Right lobe of liver (tissue), 6 donors: Measurements from ENCODE around the gene CXCL17. TPM values are rescaled to one million over a fixed set of nuclear protein-coding genes. Genes with fewer than 3 reads are reported as not detected.

Experiments
- ATAC-seq, 4 donors: fragments of 200-7000 bp; cut with Tn5 transposase; one replicate each; pipeline ENCODE4 v1.9.1; 2020; ENCODE audit warnings: mild to moderate bottlenecking in 4 of 4, moderate library complexity in 4 of 4
- DNase-seq, 3 donors: peaks; one replicate each; pipeline ENCODE4 v3.0.0-alpha.2; 2020
- H3K27ac ChIP-seq, 3 donors: fragments of 200-600 bp; one replicate each; pipeline ENCODE4 v1.8.0; 2022
- H3K27me3 ChIP-seq, 2 donors: fragments of 200-600 bp; one replicate each; pipeline ENCODE4 v1.8.0; 2022
- H3K36me3 ChIP-seq, 4 donors: fragments of 200-600 bp; sonication (generic) in 1 of 4; one replicate each; pipeline versions ENCODE4 v1.5.1 to v1.8.0; 2017 to 2022; ENCODE audit warnings: control low read depth in 1 of 4
- H3K4me1 ChIP-seq, 4 donors: fragments of 200-600 bp; sonication (generic) in 1 of 4; one replicate each; pipeline versions ENCODE4 v1.5.1 to v1.8.0; 2017 to 2022; ENCODE audit warnings: control low read depth in 1 of 4
- H3K4me3 ChIP-seq, 3 donors: fragments of 200-600 bp; one replicate each; pipeline ENCODE4 v1.8.0; 2022
- H3K9me3 ChIP-seq, 4 donors: fragments of 200-600 bp; sonication (generic) in 1 of 4; one replicate each; pipeline versions ENCODE4 v1.5.1 to v1.8.0; 2017 to 2022; ENCODE audit warnings: control low read depth in 1 of 4
- CTCF ChIP-seq, 4 donors: fragments of 200-600 bp in 3 of 4; fragments of 450-650 bp in 1 of 4; IDR thresholded peaks; one replicate each; pipeline versions ENCODE4 v1.5.1 to v1.8.0; 2016 to 2022; ENCODE audit warnings: antibody characterized with exemption in 4 of 4, mild to moderate bottlenecking in 2 of 4
- POLR2A ChIP-seq: fragments of 450-650 bp; IDR thresholded peaks from one replicate; pipeline ENCODE4 v1.6.1; 2017; ENCODE audit warnings: antibody characterized with exemption, mild to moderate bottlenecking
- WGBS: methylation state at CpG from one replicate; pipeline ENCODE4 v1.1.6; 2018; ENCODE audit warnings: low coverage, low lambda C conversion rate; ENCODE audit not compliant: insufficient coverage; ENCODE audit errors: missing lambda C conversion rate; 5-methylcytosine and 5-hydroxymethylcytosine counted together
- intact Hi-C, 2 donors: fragments of 100-400 bp; cut with DNase I; formaldehyde crosslinking; loops; one replicate each; pipeline versions ENCODE4 v1.11.2 to v1.14.1; 2022
- total RNA-seq, 6 experiments: library from RNA; depleted of rRNA in 2 of 6; stranded (reverse); fragments of >200 nt in 2 of 6; fragmentation: NEBNext Ultra II Directional in 3 of 6; extraction: Animal tissue kit (Norgen Biotek cat#: 25700) in 3 of 6; gene quantifications; one replicate each; pipeline versions ENCODE4 v1.1.0 to v1.2.4, GENCODE V29; 2016 to 2023
- donor health status: DM: no; HTN: yes; CAD: no.
- donor health status: DM: no; HTN: no; CAD: no.
- donor health status: DM: no; HTN: no; CAD: no.
- donor health status: DM: no; HTN: yes; CAD: no.
- donor health status: DM: no; HTN: yes; CAD: no.

CXCL17 gene
- total RNA-seq, 6 experiments from 2014 or later = 0.29 TPM; not detected in 5

GRCh38 chr19:42412661-42413076, 30.1 kb downstream of the CXCL17 start:
- ATAC-seq (no peak), DNase-seq (no peak)
- TF ChIP-seq POLR2A (no peak), CTCF (IDR thresholded peaks at IDR 0.05) (no peak)
- H3K4me1 ChIP-seq = peaks cover 0 to 12% (median 6%) of the 10 kb centered on the region in 4 donors
- H3K27ac ChIP-seq = no peak overlapping the region
- H3K36me3 ChIP-seq = no peaks in the 10 kb centered on the region
- H3K9me3 ChIP-seq = no peaks in the 10 kb centered on the region
- no peak overlapping the region for H3K4me3 ChIP-seq
- no CpG with 5 or more reads among the region's 4 CpGs for WGBS
- intact Hi-C loops = no loop called here
- no peaks in the 10 kb centered on the region for H3K27me3 ChIP-seq

GRCh38 chr19:42412227-42412626, 30.5 kb downstream of the CXCL17 start:
- no peak for DNase-seq
- Histone ChIP-seq H3K9me3 (no peaks in the 10 kb centered on the region), H3K27me3 (no peaks in the 10 kb centered on the region), H3K4me1 (peaks cover 0 to 12% (median 6%) of the 10 kb centered on the region in 4 donors), H3K4me3 (no peak overlapping the region), H3K36me3 (no peaks in the 10 kb centered on the region), H3K27ac (no peak overlapping the region)
- TF ChIP-seq CTCF (IDR thresholded peaks at IDR 0.05) = no peak
- no peak for TF ChIP-seq POLR2A
- ATAC-seq = no peak
- intact Hi-C loops = no loop called here
- WGBS = no CpG with 5 or more reads among the region's 7 CpGs

GRCh38 chr19:42411581-42412178, 31.1 kb downstream of the CXCL17 start:
- peaks cover 0 to 12% (median 6%) of the 10 kb centered on the region in 4 donors for H3K4me1 ChIP-seq
- H3K27me3 ChIP-seq = no peaks in the 10 kb centered on the region
- DNase-seq = no peak
- no peak overlapping the region for H3K4me3 ChIP-seq
- H3K36me3 ChIP-seq = no peaks in the 10 kb centered on the region
- TF ChIP-seq POLR2A (no peak), CTCF (IDR thresholded peaks at IDR 0.05) (no peak)
- ATAC-seq = no peak
- intact Hi-C loops = no loop called here
- no peaks in the 10 kb centered on the region for H3K9me3 ChIP-seq
- WGBS = 93% methylated on average over 7 of the region's 8 CpGs
- H3K27ac ChIP-seq = no peak overlapping the region

- Histone ChIP-seq H3K9me3 (no peaks in the 10 kb centered on the region), H3K4me3 (no peak overlapping the region), H3K27me3 (no peaks in the 10 kb centered on the region), H3K36me3 (no peaks in the 10 kb centered on the region), H3K27ac (no peak overlapping the region), H3K4me1 (peaks cover 0 to 12% (median 6%) of the 10 kb centered on the region in 4 donors)
- TF ChIP-seq POLR2A = no peak
- no peak for TF ChIP-seq CTCF (IDR thresholded peaks at IDR 0.05)
- intact Hi-C loops = no loop called here
- DNase-seq = no peak
- 67% methylated on average over 4 of the region's 30 CpGs for WGBS
- ATAC-seq = no peak
These were observed 32.4 kb downstream of the CXCL17 start for GRCh38 chr19:42410371-42410770.
